Astrocyte (in vitro differentiated cells and primary cell): Measurements from ENCODE around the gene TBC1D5. TPM values are rescaled to one million over a fixed set of nuclear protein-coding genes. Genes with fewer than 3 reads are reported as not detected.

Source experiments
- DNase-seq: peaks from one replicate; pipeline ENCODE4 v3.0.0-alpha.2; 2010; ENCODE audit warnings: low read depth
- FAIRE-seq: peaks from 2 replicates; lab custom pipeline; 2011; peaks lifted over from hg19 to GRCh38; lab: Jason Lieb, UNC
- H2AFZ ChIP-seq: 2 replicates; pipeline ENCODE4 v1.6.0; 2012; ENCODE audit warnings: low read depth, low read length, inconsistent platforms
- H3K27ac ChIP-seq: 2 replicates; pipeline ENCODE4 v1.5.1; 2011; ENCODE audit warnings: low read depth, low read length, inconsistent platforms
- H3K27me3 ChIP-seq: 2 replicates; pipeline ENCODE4 v1.6.0; 2011; ENCODE audit warnings: low read length, inconsistent platforms; ENCODE audit not compliant: insufficient read depth
- H3K36me3 ChIP-seq: 2 replicates; pipeline ENCODE4 v1.5.1; 2011; ENCODE audit warnings: low read length, inconsistent platforms; ENCODE audit not compliant: insufficient read depth
- H3K4me1 ChIP-seq: 2 replicates; pipeline ENCODE4 v1.5.1; 2011; ENCODE audit warnings: low read length, inconsistent platforms; ENCODE audit not compliant: insufficient read depth
- H3K4me2 ChIP-seq: 2 replicates; pipeline ENCODE4 v1.6.0; 2012; ENCODE audit warnings: low read length, inconsistent platforms
- H3K4me3 ChIP-seq: 2 replicates; pipeline ENCODE4 v1.5.1; 2011; ENCODE audit warnings: low read depth, mild to moderate bottlenecking, low read length, inconsistent platforms; ENCODE audit not compliant: insufficient read depth
- H3K79me2 ChIP-seq: 2 replicates; pipeline ENCODE4 v1.6.0; 2012; ENCODE audit warnings: mild to moderate bottlenecking, low read length, inconsistent platforms; ENCODE audit not compliant: insufficient read depth
- H3K9ac ChIP-seq: 2 replicates; pipeline ENCODE4 v1.6.0; 2012; ENCODE audit warnings: mild to moderate bottlenecking, low read length, inconsistent platforms
- H3K9me3 ChIP-seq: 2 replicates; pipeline ENCODE4 v1.5.1; 2012; ENCODE audit warnings: low read depth, mild to moderate bottlenecking, low read length, inconsistent platforms; ENCODE audit not compliant: insufficient read depth
- H4K20me1 ChIP-seq: 2 replicates; pipeline ENCODE4 v1.6.0; 2012; ENCODE audit warnings: low read length, inconsistent platforms; ENCODE audit not compliant: insufficient read depth
- H3K27ac Mint-ChIP-seq: one replicate; pipeline ENCODE4 v1.8.0; 2021; ENCODE audit warnings: mild to moderate bottlenecking, mixed read lengths; ENCODE audit not compliant: unreplicated experiment
- H3K27me3 Mint-ChIP-seq: one replicate; pipeline ENCODE4 v1.8.0; 2021; ENCODE audit warnings: low read depth, mixed read lengths; ENCODE audit not compliant: unreplicated experiment
- H3K36me3 Mint-ChIP-seq: one replicate; pipeline ENCODE4 v1.8.0; 2021; ENCODE audit warnings: low read depth, mixed read lengths; ENCODE audit not compliant: unreplicated experiment
- H3K4me1 Mint-ChIP-seq: one replicate; pipeline ENCODE4 v1.8.0; 2021; ENCODE audit warnings: low read depth, mixed read lengths; ENCODE audit not compliant: unreplicated experiment
- H3K4me3 Mint-ChIP-seq: one replicate; pipeline ENCODE4 v1.8.0; 2021; ENCODE audit warnings: mild to moderate bottlenecking, moderate library complexity, mixed read lengths; ENCODE audit not compliant: unreplicated experiment
- H3K9me3 Mint-ChIP-seq: one replicate; pipeline ENCODE4 v1.8.0; 2021; ENCODE audit warnings: mild to moderate bottlenecking, mixed read lengths; ENCODE audit not compliant: unreplicated experiment
- CTCF ChIP-seq: IDR thresholded peaks from 2 replicates; pipeline ENCODE4 v1.5.1; 2011; ENCODE audit warnings: low read depth, mild to moderate bottlenecking, inconsistent platforms, low read length, moderate library complexity; ENCODE audit not compliant: insufficient read depth
- EZH2 ChIP-seq: IDR thresholded peaks from 2 replicates; pipeline ENCODE4 v1.6.1; 2012; ENCODE audit warnings: mild to moderate bottlenecking, low read length, inconsistent platforms; ENCODE audit not compliant: insufficient read depth
- total RNA-seq: library from RNA; stranded (reverse); gene quantifications from 2 replicates; pipeline ENCODE4 v1.2.1, GENCODE V29; 2021

The TBC1D5 gene
- total RNA-seq, 1 donor from 2014 or later: 23.0 TPM

DNA sequence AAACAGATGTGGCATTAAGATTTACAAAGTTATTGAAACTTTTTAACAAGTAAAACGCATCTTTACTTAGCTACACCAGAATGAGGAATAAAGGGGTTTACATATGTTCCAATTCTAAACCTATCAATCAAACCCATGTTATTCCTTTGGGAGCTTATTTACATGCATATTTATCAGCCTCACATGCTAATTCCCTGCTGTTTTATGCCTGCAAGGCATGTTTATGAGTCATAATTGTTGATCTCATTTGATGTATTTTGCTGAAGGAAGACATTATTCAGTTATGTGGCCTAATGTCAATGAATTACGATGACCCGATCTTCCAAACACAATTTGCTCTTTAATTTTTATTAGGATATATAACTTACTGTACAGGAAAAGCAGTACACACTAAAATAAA is 272.9 kb downstream of the TBC1D5 start:
- H3K4me2 ChIP-seq: no peak overlapping the region
- Mint-ChIP-seq H3K36me3 (no peaks in the 10 kb centered on the region), H3K4me1 (peaks cover 6% of the 10 kb centered on the region), H3K4me3 (no peak overlapping the region), H3K9me3 (no peaks in the 10 kb centered on the region), H3K27me3 (no peaks in the 10 kb centered on the region), H3K27ac (no peak overlapping the region)
- no peak overlapping the region for H2AFZ ChIP-seq
- H3K9ac ChIP-seq: no peak overlapping the region
- no peaks in the 10 kb centered on the region for H3K36me3 ChIP-seq
- FAIRE-seq (no peak), DNase-seq (no peak)
- no peaks in the 10 kb centered on the region for H3K27me3 ChIP-seq
- no peaks in the 10 kb centered on the region for H3K4me1 ChIP-seq
- no peaks in the 10 kb centered on the region for H3K9me3 ChIP-seq
- no peak overlapping the region for H3K4me3 ChIP-seq
- TF ChIP-seq EZH2 (no peak), CTCF (no peak)
- H4K20me1 ChIP-seq: no peaks in the 10 kb centered on the region
- no peak overlapping the region for H3K27ac ChIP-seq
- no peaks in the 10 kb centered on the region for H3K79me2 ChIP-seq

DNA sequence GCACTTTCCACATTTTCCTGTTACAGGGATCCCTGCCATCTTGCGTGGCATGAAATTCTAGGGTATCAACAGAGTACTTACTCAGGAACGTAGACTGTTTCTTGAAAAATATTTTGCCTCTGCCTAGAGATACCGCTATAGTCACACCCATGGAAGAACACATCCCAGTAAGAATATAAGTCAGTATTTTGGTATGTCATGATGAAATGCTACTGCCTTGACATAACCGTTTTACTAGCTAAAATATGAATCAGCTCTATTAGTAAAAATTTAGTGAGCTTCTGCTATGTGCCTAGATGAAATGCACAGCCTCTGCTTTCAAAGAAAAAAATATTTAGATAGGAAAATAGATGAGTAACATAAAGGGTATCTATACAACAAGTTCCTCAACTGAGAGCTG is 276.4 kb downstream of the TBC1D5 start:
- FAIRE-seq (no peak), DNase-seq (no peak)
- Histone ChIP-seq H3K27me3 (no peaks in the 10 kb centered on the region), H3K9ac (no peak overlapping the region), H2AFZ (no peak overlapping the region), H3K79me2 (no peaks in the 10 kb centered on the region), H3K4me3 (no peak overlapping the region), H3K9me3 (no peaks in the 10 kb centered on the region), H3K4me1 (no peaks in the 10 kb centered on the region), H3K27ac (no peak overlapping the region), H4K20me1 (no peaks in the 10 kb centered on the region), H3K36me3 (no peaks in the 10 kb centered on the region), H3K4me2 (no peak overlapping the region)
- no peaks in the 10 kb centered on the region for H3K27me3 Mint-ChIP-seq
- no peak overlapping the region for H3K27ac Mint-ChIP-seq
- no peaks in the 10 kb centered on the region for H3K9me3 Mint-ChIP-seq
- H3K4me3 Mint-ChIP-seq: no peak overlapping the region
- no peak for TF ChIP-seq EZH2
- no peak for TF ChIP-seq CTCF
- peaks cover 6% of the 10 kb centered on the region for H3K4me1 Mint-ChIP-seq
- no peaks in the 10 kb centered on the region for H3K36me3 Mint-ChIP-seq

- no peaks in the 10 kb centered on the region for H3K9me3 ChIP-seq
- DNase-seq (no peak), FAIRE-seq (no peak)
- H4K20me1 ChIP-seq: no peaks in the 10 kb centered on the region
- H3K79me2 ChIP-seq: no peaks in the 10 kb centered on the region
- no peak overlapping the region for H3K9ac ChIP-seq
- Mint-ChIP-seq H3K4me1 (no peaks in the 10 kb centered on the region), H3K9me3 (no peaks in the 10 kb centered on the region), H3K27ac (no peak overlapping the region), H3K4me3 (no peak overlapping the region), H3K27me3 (no peaks in the 10 kb centered on the region), H3K36me3 (no peaks in the 10 kb centered on the region)
- no peak overlapping the region for H3K27ac ChIP-seq
- no peak overlapping the region for H3K4me2 ChIP-seq
- H3K4me1 ChIP-seq: no peaks in the 10 kb centered on the region
- no peaks in the 10 kb centered on the region for H3K36me3 ChIP-seq
- no peak for TF ChIP-seq EZH2
- no peak for TF ChIP-seq CTCF
- H2AFZ ChIP-seq: no peak overlapping the region
- no peak overlapping the region for H3K4me3 ChIP-seq
- no peaks in the 10 kb centered on the region for H3K27me3 ChIP-seq
Measured at GRCh38 chr3:17459470-17459993, 282.9 kb downstream of the TBC1D5 start.
